HCT116 (cell line): ENCODE results near the gene LRRC2. TPM values are rescaled to one million over a fixed set of nuclear protein-coding genes. Genes with fewer than 3 reads are reported as not detected.

Experiments used
- ATAC-seq: fragments of 200-7000 bp; cut with Tn5 transposase; 2 replicates; pipeline ENCODE4 v1.9.1; 2020; ENCODE audit warnings: mild to moderate bottlenecking, moderate library complexity
- BruUV-seq: library from RNA; stranded (reverse); fragments of 400-500 nt; replicated peaks from 2 replicates; lab custom pipeline; 2021; lab: Mats Ljungman, UMichigan
- CTCF ChIA-PET: fragments of 300-600 bp; sonication (Branson Sonifier 250); formaldehyde crosslinking; loops from one replicate; lab custom pipeline; 2021; ENCODE audit warnings: antibody characterized with exemption; lab: Charles Lee
- POLR2A ChIA-PET: fragments of 300-600, 350-600 bp; sonication (Branson Sonifier 250); formaldehyde crosslinking; loops from one replicate; lab custom pipeline; 2021; ENCODE audit warnings: antibody characterized with exemption; lab: Charles Lee
- RAD21 ChIA-PET, 2 experiments: fragments of 300-600 bp; sonication (Branson Sonifier 250); formaldehyde crosslinking; loops; one replicate each; lab custom pipeline; 2023; ENCODE audit warnings: low total read pairs in 2 of 2; ENCODE audit not compliant: uncharacterized antibody in 2 of 2, unreplicated experiment in 2 of 2, low non-redundant PET in 1 of 2; lab: Charles Lee
- DNase-seq: peaks from one replicate; pipeline ENCODE4 v3.0.0-alpha.2; 2010; ENCODE audit warnings: low read depth, low spot score
- H2AFZ ChIP-seq: fragments of 200-600 bp; shearing (Covaris generic), sonication (generic); 2 replicates; pipeline ENCODE4 v1.6.1; 2017; ENCODE audit warnings: low read depth, mixed run types, mixed read lengths, antibody characterized with exemption, low read length; ENCODE audit not compliant: poor library complexity, severe bottlenecking
- H3K27ac ChIP-seq: 2 replicates; pipeline ENCODE4 v1.5.1; 2012; ENCODE audit warnings: low read depth, low read length
- H3K27me3 ChIP-seq: fragments of 200-600 bp; sonication (generic); 2 replicates; pipeline ENCODE4 v1.6.1; 2016; ENCODE audit warnings: mixed run types, low read length, mixed read lengths; ENCODE audit not compliant: insufficient read depth
- H3K36me3 ChIP-seq, 2 experiments: fragments of 200-500 bp in 1 of 2; fragments of 200-600 bp in 1 of 2; sonication (Bioruptor generic) in 1 of 2; sonication (generic) in 1 of 2; 2 replicates each; pipeline versions ENCODE4 v1.5.1 to v1.6.1; 2014 to 2016; ENCODE audit warnings: low read length in 2 of 2, inconsistent platforms in 1 of 2, mixed read lengths in 1 of 2, mixed run types in 1 of 2; ENCODE audit not compliant: insufficient read depth in 2 of 2, control insufficient read depth in 1 of 2
- H3K4me1 ChIP-seq, 2 experiments: fragments of 200-600 bp in 1 of 2; sonication (generic) in 1 of 2; 2 replicates each; pipeline versions ENCODE4 v1.5.1 to v1.6.1; 2012 to 2017; ENCODE audit warnings: low read length in 2 of 2, inconsistent platforms in 1 of 2, mild to moderate bottlenecking in 1 of 2, mixed read lengths in 1 of 2, mixed run types in 1 of 2, moderate library complexity in 1 of 2; ENCODE audit not compliant: insufficient read depth in 2 of 2, control insufficient read depth in 1 of 2
- H3K4me2 ChIP-seq: fragments of 200-600 bp; sonication (generic); 2 replicates; pipeline ENCODE4 v1.6.1; 2017; ENCODE audit warnings: mixed run types, low read length, mixed read lengths
- H3K4me3 ChIP-seq, 2 experiments: fragments of 200-600 bp in 1 of 2; sonication (generic) in 1 of 2; replicated peaks in 1 of 2; 2 replicates each; pipeline ENCODE4 v1.5.1; 2011 to 2016; ENCODE audit warnings: low read length in 2 of 2, control low read depth in 1 of 2, low read depth in 1 of 2, mild to moderate bottlenecking in 1 of 2, mixed read lengths in 1 of 2, mixed run types in 1 of 2
- H3K79me2 ChIP-seq: fragments of 200-600 bp; sonication (generic); 2 replicates; pipeline ENCODE4 v1.6.1; 2017; ENCODE audit warnings: mild to moderate bottlenecking, mixed run types, low read length, moderate library complexity, mixed read lengths; ENCODE audit not compliant: insufficient read depth
- H3K9ac ChIP-seq: fragments of 200-600 bp; sonication (generic); 2 replicates; pipeline ENCODE4 v1.6.1; 2016; ENCODE audit warnings: low read length, mixed read lengths
- H3K9me2 ChIP-seq: fragments of 200-600 bp; sonication (generic), shearing (Covaris generic); 2 replicates; pipeline ENCODE4 v1.6.1; 2017; ENCODE audit warnings: mixed run types, mild to moderate bottlenecking, moderate library complexity; ENCODE audit not compliant: insufficient read depth
- H3K9me3 ChIP-seq, 2 experiments: fragments of 200-500 bp in 1 of 2; fragments of 200-600 bp in 1 of 2; sonication (Bioruptor generic) in 1 of 2; sonication (generic) in 1 of 2; 2 replicates each; pipeline ENCODE4 v1.6.1; 2014 to 2017; ENCODE audit warnings: low read length in 2 of 2, mixed read lengths in 2 of 2, inconsistent platforms in 1 of 2, low read depth in 1 of 2, mild to moderate bottlenecking in 1 of 2, mixed run types in 1 of 2, moderate library complexity in 1 of 2; ENCODE audit not compliant: control insufficient read depth in 1 of 2, insufficient read depth in 1 of 2
- H4K20me1 ChIP-seq: fragments of 200-600 bp; sonication (generic), shearing (Covaris generic); 2 replicates; pipeline ENCODE4 v1.6.1; 2017; ENCODE audit warnings: mixed run types, mild to moderate bottlenecking, moderate library complexity; ENCODE audit not compliant: insufficient read depth
- ATF3 ChIP-seq: IDR thresholded peaks from 2 replicates; pipeline ENCODE4 v1.6.1; 2012
- CBX3 ChIP-seq: IDR thresholded peaks from 2 replicates; pipeline ENCODE4 v1.6.1; 2012; ENCODE audit warnings: low read depth
- CEBPB ChIP-seq: IDR thresholded peaks from 2 replicates; pipeline ENCODE4 v1.6.1; 2012; ENCODE audit warnings: low read depth
- EZH2 ChIP-seq: fragments of 200-600 bp; sonication (generic); IDR thresholded peaks from 2 replicates; pipeline ENCODE4 v1.6.1; 2017; ENCODE audit warnings: antibody characterized with exemption, mixed run types
- FOSL1 ChIP-seq: IDR thresholded peaks from 2 replicates; pipeline ENCODE4 v1.6.1; 2012; ENCODE audit warnings: low read depth
- JUND ChIP-seq: IDR thresholded peaks from 2 replicates; pipeline ENCODE4 v1.6.1; 2012
- POLR2A ChIP-seq: IDR thresholded peaks from 2 replicates; pipeline ENCODE4 v1.7.0; 2011; ENCODE audit warnings: borderline replicate concordance; ENCODE audit not compliant: insufficient read depth, insufficient read length; ENCODE audit errors: extremely low read depth
- REST ChIP-seq: IDR thresholded peaks from 2 replicates; pipeline ENCODE4 v1.6.1; 2012; ENCODE audit warnings: low read depth
- SP1 ChIP-seq: IDR thresholded peaks from 2 replicates; pipeline ENCODE4 v1.6.1; 2012; ENCODE audit warnings: low read depth
- ZBTB33 ChIP-seq: IDR thresholded peaks from 2 replicates; pipeline ENCODE4 v1.6.1; 2011; ENCODE audit warnings: mild to moderate bottlenecking, low read length, moderate library complexity; ENCODE audit not compliant: insufficient replicate concordance; ENCODE audit errors: extremely low read depth
- ZNF274 ChIP-seq: fragments of 200-500 bp; sonication (Bioruptor generic); IDR thresholded peaks from 2 replicates; pipeline ENCODE4 v1.6.1; 2014; ENCODE audit warnings: mild to moderate bottlenecking, low read depth, low read length, inconsistent platforms
- intact Hi-C: fragments of 100-400 bp; cut with micrococcal nuclease; formaldehyde crosslinking; loops from 2 replicates; pipeline ENCODE4 v1.10.0; 2022
- total RNA-seq: library from RNA; stranded (reverse); gene quantifications from one replicate; pipeline ENCODE4 v1.2.1, GENCODE V29; 2021; ENCODE audit not compliant: unreplicated experiment

Gene LRRC2
- total RNA-seq, 1 experiment from 2014 or later, result not detected

- CTCF ChIA-PET, result interaction anchor here (1.1 kb wide), 1 partner anchor 76 kb away, joined by 3 read pairs; no protein-coding TSS in a partner anchor
- Histone ChIP-seq H3K27me3 (no peaks in the 10 kb centered on the region), H3K9ac (no peak overlapping the region), H3K9me3 (no peaks in the 10 kb centered on the region), H3K79me2 (no peaks in the 10 kb centered on the region), H3K4me2 (no peak overlapping the region), H4K20me1 (no peaks in the 10 kb centered on the region), H3K9me2 (no peaks in the 10 kb centered on the region), H3K27ac (no peak overlapping the region), H3K36me3 (no peaks in the 10 kb centered on the region), H2AFZ (no peak overlapping the region), H3K4me1 (no peaks in the 10 kb centered on the region), H3K4me3 (no peak overlapping the region)
- POLR2A ChIA-PET, result no interaction called here
- BruUV-seq, result no TSS peak
- TF ChIP-seq ATF3, result no peak
- no peak for TF ChIP-seq CEBPB
- no peak for TF ChIP-seq FOSL1
- no peak for TF ChIP-seq SP1
- no peak for TF ChIP-seq EZH2
- TF ChIP-seq REST, result no peak
- TF ChIP-seq POLR2A, result no peak
- no peak for TF ChIP-seq JUND
- no peak for TF ChIP-seq CBX3
- no peak for TF ChIP-seq ZBTB33
- no peak for TF ChIP-seq ZNF274
- intact Hi-C loops, result no loop called here
- DNase-seq (no peak), ATAC-seq (no peak)
- RAD21 ChIA-PET, result no interaction called here
These were observed 1.7 kb downstream of the LRRC2 start for GRCh38 chr3:46564190-46565021.
